Endothelial cell of umbilical vein (primary cell): ENCODE results near the gene DGLUCY. TPM values are rescaled to one million over a fixed set of nuclear protein-coding genes. Genes with fewer than 3 reads are reported as not detected.

Experiments
- BruUV-seq: library from RNA; stranded (reverse); fragments of 400-500 nt; replicated peaks from 2 replicates; lab custom pipeline; 2021; lab: Mats Ljungman, UMichigan
- CTCF ChIA-PET: fragments of 300-600, 350-600 bp; sonication (Branson Sonifier 250); formaldehyde crosslinking; loops from one replicate; lab custom pipeline; 2021; ENCODE audit warnings: antibody characterized with exemption, inconsistent platforms; lab: Charles Lee
- POLR2A ChIA-PET: fragments of 300-600, 350-600 bp; sonication (Branson Sonifier 250); formaldehyde crosslinking; loops from one replicate; lab custom pipeline; 2021; ENCODE audit warnings: antibody characterized with exemption, inconsistent platforms; lab: Charles Lee
- DNase-seq: peaks from one replicate; pipeline ENCODE4 v3.0.0-alpha.2; 2011; ENCODE audit warnings: low read depth, low spot score
- FAIRE-seq: peaks from 2 replicates; lab custom pipeline; 2011; peaks lifted over from hg19 to GRCh38; lab: Jason Lieb, UNC
- H2AFZ ChIP-seq: 2 replicates; pipeline ENCODE4 v1.6.0; 2012; ENCODE audit warnings: low read depth, low read length, control low read depth, inconsistent platforms
- H3K27ac ChIP-seq: 2 replicates; pipeline ENCODE4 v1.5.1; 2011; ENCODE audit warnings: low read depth, mild to moderate bottlenecking, control low read depth, low read length, moderate library complexity; ENCODE audit not compliant: insufficient read depth
- H3K27me3 ChIP-seq, 2 experiments: 2 replicates each; pipeline versions ENCODE4 v1.6.0 to v1.6.1; 2011; ENCODE audit warnings: low read length in 2 of 2, mixed read lengths in 1 of 2; ENCODE audit not compliant: control insufficient read depth in 2 of 2, insufficient read depth in 2 of 2
- H3K36me3 ChIP-seq, 2 experiments: 2 replicates in 1 of 2; 3 replicates in 1 of 2; pipeline ENCODE4 v1.5.1; 2011; ENCODE audit warnings: low read length in 2 of 2, mild to moderate bottlenecking in 1 of 2, moderate library complexity in 1 of 2; ENCODE audit not compliant: control insufficient read depth in 2 of 2, insufficient read depth in 2 of 2; ENCODE audit errors: extremely low read depth in 1 of 2
- H3K4me1 ChIP-seq: 3 replicates; pipeline ENCODE4 v1.5.1; 2011; ENCODE audit warnings: mild to moderate bottlenecking, low read length; ENCODE audit not compliant: control insufficient read depth, insufficient read depth; ENCODE audit errors: extremely low read depth
- H3K4me2 ChIP-seq: 2 replicates; pipeline ENCODE4 v1.6.1; 2011; ENCODE audit warnings: low read length, control low read depth, mixed read lengths; ENCODE audit not compliant: insufficient read depth
- H3K4me3 ChIP-seq, 3 experiments: fragments of 200-600 bp in 1 of 3; sonication (generic), shearing (Covaris generic) in 1 of 3; replicated peaks in 1 of 3; 2 replicates each; pipeline ENCODE4 v1.5.1; 2011 to 2016; ENCODE audit warnings: control low read depth in 3 of 3, low read length in 3 of 3, mild to moderate bottlenecking in 2 of 3, inconsistent platforms in 1 of 3, low read depth in 1 of 3, moderate library complexity in 1 of 3; ENCODE audit not compliant: insufficient read depth in 1 of 3
- H3K79me2 ChIP-seq: 2 replicates; pipeline ENCODE4 v1.6.0; 2012; ENCODE audit warnings: low read length, inconsistent platforms; ENCODE audit not compliant: control insufficient read depth, insufficient read depth
- H3K9ac ChIP-seq: replicated peaks from 2 replicates; pipeline ENCODE3; 2011; ENCODE audit warnings: low read length, control low read depth; ENCODE audit not compliant: insufficient read depth; ENCODE audit errors: extremely low read depth
- H3K9me1 ChIP-seq: replicated peaks from 3 replicates; pipeline ENCODE4 v1.6.0; 2011; ENCODE audit warnings: mild to moderate bottlenecking, low read length; ENCODE audit not compliant: control insufficient read depth, insufficient read depth; ENCODE audit errors: extremely low read depth
- H3K9me3 ChIP-seq: replicated peaks from 2 replicates; pipeline ENCODE4 v1.5.1; 2012; ENCODE audit warnings: low read length, inconsistent platforms; ENCODE audit not compliant: control insufficient read depth, insufficient read depth
- H4K20me1 ChIP-seq: replicated peaks from 2 replicates; pipeline ENCODE3; 2011; ENCODE audit warnings: mild to moderate bottlenecking, low read length; ENCODE audit not compliant: control insufficient read depth, insufficient read depth; ENCODE audit errors: extremely low read depth
- CTCF ChIP-seq, 2 donors: IDR thresholded peaks; 1 replicate in 1 of 2; 2 replicates in 1 of 2; pipeline ENCODE4 v1.5.1; 2011; ENCODE audit warnings: low read length in 2 of 2, mild to moderate bottlenecking in 2 of 2, moderate library complexity in 2 of 2, control low read depth in 1 of 2, inconsistent platforms in 1 of 2, low read depth in 1 of 2; ENCODE audit not compliant: insufficient read depth in 1 of 2; ENCODE audit errors: extremely low read depth in 1 of 2
- EZH2 ChIP-seq: IDR thresholded peaks from 2 replicates; pipeline ENCODE4 v1.6.1; 2012; ENCODE audit warnings: borderline replicate concordance, low read depth, mild to moderate bottlenecking, moderate library complexity, low read length, inconsistent platforms; ENCODE audit not compliant: severe bottlenecking
- FOS ChIP-seq: IDR thresholded peaks from 2 replicates; pipeline ENCODE4 v1.6.1; 2011; ENCODE audit warnings: mild to moderate bottlenecking, low read length, moderate library complexity, borderline replicate concordance; ENCODE audit not compliant: insufficient read depth
- GATA2 ChIP-seq: IDR thresholded peaks from 2 replicates; pipeline ENCODE4 v1.7.0; 2011; ENCODE audit warnings: low read depth, mild to moderate bottlenecking, moderate library complexity, mixed read lengths, low read length; ENCODE audit not compliant: insufficient read length, insufficient read depth
- JUN ChIP-seq: IDR thresholded peaks from 2 replicates; pipeline ENCODE4 v1.6.1; 2011; ENCODE audit warnings: borderline replicate concordance, low read depth; ENCODE audit not compliant: insufficient read length, insufficient read depth
- MAX ChIP-seq: IDR thresholded peaks from 2 replicates; pipeline ENCODE4 v1.6.1; 2011; ENCODE audit not compliant: insufficient read depth, insufficient read length
- MYC ChIP-seq: IDR thresholded peaks from one replicate; pipeline ENCODE4 v1.6.1; 2011; ENCODE audit warnings: mild to moderate bottlenecking, low read depth, low read length
- POLR2A ChIP-seq: IDR thresholded peaks from 2 replicates; pipeline ENCODE4 v1.6.1; 2012; ENCODE audit warnings: low read depth, mild to moderate bottlenecking, control low read depth, low read length
- POLR2AphosphoS5 ChIP-seq: IDR thresholded peaks from 2 replicates; pipeline ENCODE4 v1.6.1; 2012; ENCODE audit warnings: low read depth, mild to moderate bottlenecking, control low read depth, low read length, moderate library complexity; ENCODE audit not compliant: insufficient read depth
- dilution Hi-C: fragments of 300-500 bp; cut with MboI; formaldehyde crosslinking; loops from one replicate; pipeline ENCODE4 v1.15.0; 2019; ENCODE audit warnings: low sequenced_read_pairs; ENCODE audit not compliant: extremely low pct_ligation_motif_present
- intact Hi-C: fragments of 100-400 bp; cut with micrococcal nuclease; formaldehyde crosslinking; loops from one replicate; pipeline ENCODE4 v1.10.0; 2022
- polyA plus RNA-seq, 4 experiments: library from polyadenylated mRNA; depleted of rRNA in 3 of 4; stranded (reverse) in 3 of 4; unstranded in 1 of 4; fragments of >200 nt; gene quantifications; 2 replicates each; pipeline versions ENCODE4 v1.2.1 to v1.2.3, GENCODE V29; 2011 to 2012; ENCODE audit warnings: missing spikeins in 1 of 4
- total RNA-seq: library from RNA; stranded (reverse); gene quantifications from 2 replicates; pipeline ENCODE4 v1.2.3, GENCODE V29; 2021

DGLUCY gene
- total and polyA plus RNA-seq, 2 donors (not counting 3 experiments of a cell fraction or from before 2014, with no cell fraction given) = 40.9 to 65.6 TPM

- Histone ChIP-seq H3K79me2 (no peaks in the 10 kb centered on the region), H3K36me3 (peaks cover 6 to 12% of the 10 kb centered on the region in 2 experiments), H3K4me2 (no peak overlapping the region), H3K9me1 (no peaks in the 10 kb centered on the region), H3K27ac (no peak overlapping the region), H4K20me1 (no peaks in the 10 kb centered on the region), H3K9me3 (no peaks in the 10 kb centered on the region), H3K4me3 (no peak overlapping the region), H3K27me3 (no peaks in the 10 kb centered on the region), H2AFZ (no peak overlapping the region), H3K4me1 (peaks cover 12% of the 10 kb centered on the region), H3K9ac (no peak overlapping the region)
- intact Hi-C loops = no loop called here
- POLR2A ChIA-PET = no interaction called here
- DNase-seq = no peak
- no peak for FAIRE-seq
- dilution Hi-C loops = no loop called here
- CTCF ChIA-PET = interaction anchor here (1.5 kb wide), 1 partner anchor 27 kb away, joined by 6 read pairs; no protein-coding TSS in a partner anchor
- TF ChIP-seq GATA2 = no peak
- no peak for TF ChIP-seq CTCF (IDR thresholded peaks at IDR 0.05; ENCODE audit: extremely low read depth in 1 of 2, insufficient read depth in 1 of 2, low read depth in 1 of 2, low read length in 2 of 2)
- TF ChIP-seq MAX = no peak
- no TSS peak for BruUV-seq
These were observed 90.8 kb downstream of the DGLUCY start for GRCh38 chr14:91204657-91205056.

- CTCF ChIA-PET = interaction anchor here (1.5 kb wide), 1 partner anchor 28 kb away, joined by 6 read pairs; no protein-coding TSS in a partner anchor
- no peak overlapping the region for H3K9ac ChIP-seq
- intact Hi-C loops (no loop called here), dilution Hi-C loops (no loop called here)
- H3K27me3 ChIP-seq = no peaks in the 10 kb centered on the region
- no peaks in the 10 kb centered on the region for H3K9me3 ChIP-seq
- H3K36me3 ChIP-seq = peaks cover 5 to 11% of the 10 kb centered on the region in 2 experiments
- no peak overlapping the region for H3K4me3 ChIP-seq
- no peaks in the 10 kb centered on the region for H3K79me2 ChIP-seq
- FAIRE-seq (no peak), DNase-seq (peak; percentile 32)
- H3K9me1 ChIP-seq = no peaks in the 10 kb centered on the region
- H4K20me1 ChIP-seq = no peaks in the 10 kb centered on the region
- H2AFZ ChIP-seq = no peak overlapping the region
- no peak overlapping the region for H3K27ac ChIP-seq
- no peak overlapping the region for H3K4me2 ChIP-seq
- peaks cover 12% of the 10 kb centered on the region for H3K4me1 ChIP-seq
- BruUV-seq = no TSS peak
- POLR2A ChIA-PET = no interaction called here
- no peak for TF ChIP-seq EZH2
- no peak for TF ChIP-seq GATA2
- TF ChIP-seq POLR2AphosphoS5 = no peak
- no peak for TF ChIP-seq FOS
- TF ChIP-seq POLR2A = no peak
- TF ChIP-seq CTCF (IDR thresholded peaks at IDR 0.05; ENCODE audit: extremely low read depth in 1 of 2, insufficient read depth in 1 of 2, low read depth in 1 of 2, low read length in 2 of 2) = no peak
- no peak for TF ChIP-seq MAX
- TF ChIP-seq MYC = no peak
- no peak for TF ChIP-seq JUN
These were observed 91.6 kb downstream of the DGLUCY start for GRCh38 chr14:91205459-91205858.
